HG03354 (cell line): Measurements from ENCODE around the gene CEL.

Experiments used
- ATAC-seq: cut with Tn5 transposase; IDR thresholded peaks from one replicate; pipeline ENCODE4 v1.9.1; 2021; ENCODE audit warnings: mild to moderate bottlenecking; ENCODE audit not compliant: unreplicated experiment, poor library complexity, severe bottlenecking

CEL gene

GRCh38 chr9:133113163-133113948 lies 51.6 kb downstream of the CEL start:
- ATAC-seq = no peak

GRCh38 chr9:133113949-133114885 lies 52.4 kb downstream of the CEL start:
- no peak for ATAC-seq

- no peak for ATAC-seq
Measured at GRCh38 chr9:133114886-133115603, 53.3 kb downstream of the CEL start.

DNA sequence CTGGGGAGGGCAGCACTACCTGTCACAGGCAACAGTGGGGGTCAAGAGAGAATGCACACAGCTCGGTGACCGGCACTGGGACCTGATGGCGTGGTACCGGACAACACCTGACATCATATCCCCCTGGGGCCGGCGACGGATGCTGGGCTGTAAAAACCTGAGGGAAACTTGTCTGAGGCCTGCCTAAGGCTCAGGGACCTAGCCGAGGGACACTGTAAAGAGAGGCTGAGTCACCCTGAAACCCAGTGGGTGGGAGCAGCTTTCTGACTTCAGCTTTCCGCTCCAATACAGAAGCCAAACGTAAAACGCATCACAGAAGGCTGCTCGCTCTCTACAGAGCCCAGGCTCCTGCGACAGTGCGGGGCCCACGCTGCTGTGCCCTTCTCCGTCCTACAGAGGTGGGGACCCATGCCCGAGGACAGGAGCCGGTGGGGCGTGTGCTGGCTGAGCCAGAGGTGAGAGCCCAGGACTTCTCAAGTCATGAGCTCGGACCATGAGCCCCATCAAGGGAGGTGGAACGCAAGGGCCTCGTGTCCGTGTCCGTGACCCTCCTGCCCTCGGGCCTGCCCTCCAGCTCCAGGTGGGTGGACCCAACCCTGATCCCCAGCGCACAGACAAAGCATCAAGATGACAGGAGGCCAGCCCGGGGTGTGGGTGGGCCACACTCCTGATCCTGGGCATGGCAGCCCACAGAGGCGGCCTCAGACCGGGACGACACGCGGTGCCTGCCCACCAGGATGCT lies 54.0 kb downstream of the CEL start:
- peak; percentile 60 for ATAC-seq

DNA sequence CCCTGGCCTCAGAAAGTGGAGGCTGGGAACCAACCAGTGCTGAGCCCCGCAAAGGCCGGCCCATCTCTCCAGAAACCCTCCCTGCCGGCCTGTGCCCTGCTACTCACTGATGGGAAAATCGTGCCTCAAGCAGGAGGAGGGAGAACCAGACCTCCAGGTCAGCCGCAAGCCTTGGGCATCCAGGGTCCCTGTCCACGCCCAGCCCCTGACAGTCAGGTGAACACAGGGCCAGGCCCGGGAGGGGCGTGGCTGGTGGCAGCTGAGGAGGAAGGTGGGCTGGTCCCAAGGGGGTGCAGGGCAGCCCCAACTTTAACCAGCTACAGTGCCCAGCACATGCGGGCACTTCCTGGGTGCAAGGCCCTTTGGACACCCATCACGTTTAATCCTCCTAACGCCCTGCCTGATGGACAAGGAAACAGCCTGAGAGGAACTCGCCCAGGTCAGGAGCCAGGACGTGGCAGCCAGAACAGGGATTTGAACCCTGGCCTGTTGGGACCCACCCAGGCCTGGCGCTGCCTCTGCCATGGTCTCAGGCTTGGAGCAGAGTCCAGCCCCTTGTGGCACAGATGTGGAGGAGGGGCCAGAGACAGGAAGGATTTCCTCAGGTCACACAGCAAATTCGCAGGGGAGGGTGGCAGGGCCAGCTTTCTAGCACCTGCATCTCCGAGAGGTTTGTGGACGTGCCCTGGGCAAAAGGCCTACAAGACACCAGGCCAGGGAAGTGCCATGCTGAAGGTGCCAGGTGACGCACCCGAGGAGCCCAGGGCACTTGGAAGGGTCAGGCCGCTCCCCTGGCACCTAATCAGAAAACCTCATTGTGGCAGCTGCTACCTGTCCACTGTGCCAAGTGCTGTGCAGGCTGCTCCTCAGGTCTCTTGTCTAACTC lies 54.8 kb downstream of the CEL start:
- no peak for ATAC-seq

DNA sequence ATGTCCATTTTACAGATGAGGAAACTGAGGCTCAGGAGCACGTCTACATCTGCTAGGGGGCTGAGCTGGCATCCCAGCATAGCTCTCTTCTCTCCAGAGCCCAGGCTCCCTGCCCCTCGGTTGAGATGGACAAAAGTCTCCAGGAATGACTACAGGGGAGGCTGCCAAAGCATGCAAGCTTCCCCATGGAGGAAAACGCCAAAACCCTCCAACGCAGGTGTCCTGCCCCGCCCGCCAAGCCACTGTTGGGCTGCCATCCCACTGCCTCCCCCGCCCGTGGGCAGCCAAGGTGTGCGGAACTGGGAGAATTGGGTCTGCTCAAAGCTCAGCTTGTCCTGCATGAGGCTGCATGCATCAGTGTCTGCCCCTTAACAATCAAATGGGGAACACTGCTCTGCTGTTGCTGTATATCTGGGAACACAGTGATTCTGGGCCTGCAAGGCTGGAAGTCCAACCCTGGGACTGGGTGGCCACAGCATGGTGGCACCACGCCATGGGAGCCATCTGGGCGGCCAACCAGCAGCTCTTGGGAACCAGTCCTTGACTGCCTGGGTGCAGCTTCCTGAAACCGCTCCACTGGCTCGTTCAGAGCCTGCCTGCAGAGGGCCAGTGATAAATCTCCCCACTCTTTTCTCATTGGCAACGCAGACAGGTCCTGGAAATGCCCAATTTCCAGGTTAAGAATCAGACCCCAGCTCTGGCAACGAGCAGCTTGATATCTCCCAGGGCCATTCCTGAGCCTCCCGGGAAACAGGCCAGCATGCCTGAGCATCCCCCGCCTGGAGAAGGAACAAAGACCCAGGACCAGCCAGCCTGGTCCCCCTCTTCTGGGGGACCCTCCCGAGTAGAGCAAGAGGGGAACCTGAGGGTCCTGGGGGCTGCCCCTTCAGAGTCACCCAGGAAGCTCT lies 55.7 kb downstream of the CEL start:
- no peak for ATAC-seq

DNA sequence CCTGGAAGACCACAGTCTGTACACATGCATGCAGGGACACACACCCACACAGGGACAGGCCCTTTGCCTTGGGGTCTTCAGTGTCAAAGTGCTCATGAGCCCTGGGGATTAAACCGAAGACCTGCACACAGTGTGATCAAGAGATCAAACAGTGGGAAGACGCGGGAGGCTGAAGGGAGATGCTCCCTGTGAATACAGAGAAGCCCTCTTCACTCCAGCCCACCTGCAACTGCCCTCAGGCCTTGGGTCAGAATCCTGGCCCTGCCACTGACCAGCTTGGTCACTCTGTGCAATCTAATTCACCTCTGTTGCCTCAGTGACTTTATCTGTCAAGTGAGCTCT lies 56.4 kb downstream of the CEL start:
- no peak for ATAC-seq

DNA sequence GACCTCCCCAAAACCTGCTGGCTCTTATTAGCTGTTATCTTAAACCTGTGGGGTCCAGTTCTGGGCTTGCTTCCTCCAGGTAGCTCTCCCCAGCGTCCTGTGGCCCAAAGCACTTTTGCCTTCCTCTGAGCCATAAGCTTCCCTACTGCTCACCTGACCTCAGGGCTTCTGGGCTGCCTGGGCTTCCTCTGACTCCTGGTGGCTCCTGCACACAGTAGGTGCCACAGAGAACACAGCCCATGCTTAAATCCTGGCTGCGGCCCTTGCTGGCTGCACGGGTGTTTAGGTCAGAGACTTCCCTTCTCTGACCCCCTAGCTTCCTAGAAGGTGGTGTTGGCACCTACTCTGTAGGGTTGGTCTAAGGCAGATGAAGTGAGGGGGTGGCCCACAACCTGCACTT lies 56.8 kb downstream of the CEL start:
- ATAC-seq = no peak

- ATAC-seq = no peak
Measured at GRCh38 chr9:133119103-133119845, 57.5 kb downstream of the CEL start.

DNA sequence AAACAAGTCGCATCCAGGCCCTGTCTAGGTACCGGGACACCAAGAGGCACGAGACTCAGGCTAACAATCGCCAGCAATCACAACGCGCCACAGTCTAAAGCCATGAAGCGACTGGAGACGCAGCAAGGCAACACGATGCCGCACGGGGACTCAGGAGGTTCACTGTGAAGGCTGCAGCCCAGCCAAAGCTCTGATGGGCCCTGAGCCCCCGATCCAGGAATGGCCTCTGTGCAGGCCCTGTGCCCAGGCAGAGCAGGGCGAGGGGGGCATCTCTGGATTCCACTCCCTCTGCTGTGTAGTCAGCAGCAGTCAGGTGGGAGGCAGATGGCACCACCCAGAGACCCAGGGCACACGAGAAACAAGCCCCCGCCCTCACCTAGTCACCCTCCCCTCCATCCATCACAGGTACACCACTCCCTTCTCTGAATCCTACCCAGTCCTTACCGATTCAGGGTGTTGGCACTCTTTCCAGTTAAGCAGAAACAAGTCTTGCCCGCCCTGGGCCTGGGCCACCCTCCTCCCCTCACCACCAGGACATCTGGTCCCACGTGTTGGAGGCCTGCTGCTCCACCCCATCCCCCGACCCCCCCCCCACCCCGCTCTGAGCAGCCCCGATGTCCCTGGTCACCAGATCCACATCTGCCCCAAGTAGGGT lies 58.2 kb downstream of the CEL start:
- no peak for ATAC-seq

GRCh38 chr9:133120501-133121197 lies 58.9 kb downstream of the CEL start:
- peak; percentile 34 for ATAC-seq
